ENCODE results near the gene NXF2B.

- TF ChIP-seq EZH2 (IDR thresholded peaks at IDR 0.05; ENCODE audit: borderline replicate concordance, low read depth, low read length, severe bottlenecking) (no peak), CTCF (IDR thresholded peaks at IDR 0.05; ENCODE audit: borderline replicate concordance, extremely low read depth, low read length, poor library complexity, severe bottlenecking) (no peak)
These were observed 101.6 kb downstream of the NXF2B start for GRCh38 chrX:102338162-102338561.
